Activated gamma-delta T cell (primary cell): ENCODE measurements around the gene VOPP1.
"Not testable (repeated sequence)": the region's sequence is repeated elsewhere in the genome, so short reads cannot be mapped to it uniquely, and the experiment has no call there.

ENCODE experiments used
- DNase-seq: peaks from one replicate; lab custom pipeline; 2025; lab: John Stamatoyannopoulos, UW

Gene VOPP1

DNA sequence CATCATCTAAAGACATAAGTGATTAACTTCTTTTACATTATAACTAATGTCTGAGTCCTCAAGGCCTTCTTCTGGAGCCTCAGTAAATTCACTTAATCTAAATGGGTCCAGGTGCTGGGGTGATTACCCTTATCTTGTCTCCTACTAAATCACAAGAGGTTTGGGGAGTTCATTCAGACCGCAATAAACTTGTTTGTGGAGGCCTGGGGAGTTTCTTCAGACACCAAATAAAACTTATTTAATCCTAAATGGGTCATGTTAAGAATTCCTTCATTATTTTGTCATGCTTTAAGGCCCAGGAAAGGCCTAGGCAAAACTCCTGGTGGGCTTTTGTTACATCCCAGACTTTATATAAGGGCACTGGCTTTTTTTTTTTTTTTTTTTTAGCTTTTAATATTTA, 62.1 kb downstream of the VOPP1 start:
- DNase-seq = not testable (repeated sequence)

DNA sequence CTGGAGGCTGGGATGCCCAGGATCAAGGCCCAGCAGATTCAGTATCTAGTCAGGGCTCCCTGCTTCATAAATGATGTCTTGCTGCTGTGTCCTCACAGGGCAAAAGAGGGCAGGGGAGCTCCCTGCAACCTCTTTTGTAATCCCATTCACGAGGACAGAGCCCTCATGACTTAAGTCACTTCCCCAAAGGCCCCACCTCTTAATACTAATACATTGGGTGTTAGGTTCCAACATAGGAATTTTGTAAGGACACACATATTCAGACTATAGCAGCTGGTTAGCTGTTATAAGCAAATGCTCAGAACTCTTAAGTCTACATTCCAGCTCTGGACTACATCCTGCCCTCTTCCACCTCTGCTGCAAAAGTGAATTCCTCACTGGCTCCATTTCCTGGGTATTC, 63.0 kb downstream of the VOPP1 start:
- no peak for DNase-seq

GRCh38 chr7:55508221-55509011, 63.9 kb downstream of the VOPP1 start:
- no peak for DNase-seq

DNA sequence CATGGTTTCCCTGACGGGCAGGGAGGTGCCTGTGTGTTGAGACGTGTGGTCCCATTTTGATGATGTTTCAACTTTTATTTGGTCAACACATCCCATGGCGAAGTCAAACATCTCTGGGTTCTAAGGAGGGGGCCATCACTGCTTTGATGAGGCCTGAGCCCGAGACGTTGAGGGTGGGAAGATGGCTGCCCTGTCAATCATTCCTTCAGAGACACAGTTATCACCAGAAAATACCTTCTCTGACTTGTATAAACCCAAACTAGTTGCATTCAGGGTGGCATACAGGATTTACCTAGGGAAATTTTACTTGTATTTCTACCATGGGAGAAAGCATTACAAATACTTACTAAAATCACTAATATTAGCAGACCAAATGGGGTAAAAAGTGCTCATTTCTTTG, 64.6 kb downstream of the VOPP1 start:
- DNase-seq = no peak

DNA sequence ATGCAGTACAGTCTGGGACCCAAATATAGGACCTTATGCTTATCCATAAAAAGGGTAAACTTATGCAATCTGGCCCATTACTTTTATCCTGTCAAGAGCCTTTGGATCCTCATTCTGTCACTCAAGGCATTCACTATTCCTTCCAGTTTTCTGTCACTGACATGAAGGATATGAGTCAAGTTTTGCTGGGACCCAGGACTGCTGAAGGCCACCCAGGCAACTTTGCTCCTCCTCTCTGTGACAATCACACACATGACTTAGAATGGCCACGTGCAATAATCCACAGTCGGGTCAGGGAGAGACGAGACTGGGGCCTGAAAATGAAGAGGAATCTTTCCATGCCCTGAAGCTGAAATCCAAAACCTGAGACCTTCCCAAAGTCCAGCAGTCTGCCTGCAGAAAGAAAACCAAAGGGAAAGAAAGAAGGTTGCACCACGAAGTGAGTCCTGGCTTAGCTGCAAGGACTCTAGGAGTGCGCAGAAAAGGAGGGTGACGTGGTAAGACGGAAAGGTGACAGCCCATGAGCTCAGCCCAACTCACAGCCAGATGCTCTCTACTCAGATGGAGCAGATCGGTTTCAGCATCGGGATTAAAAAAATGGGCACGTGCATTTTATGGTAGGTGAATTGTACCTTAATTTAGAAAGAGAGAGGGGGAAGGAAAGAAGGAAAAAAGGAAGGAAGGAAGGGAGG, 67.2 kb downstream of the VOPP1 start:
- DNase-seq = no peak

- DNase-seq = no peak
These were observed 68.0 kb downstream of the VOPP1 start for GRCh38 chr7:55504093-55504859.

GRCh38 chr7:55502858-55503440, 69.4 kb downstream of the VOPP1 start:
- no peak for DNase-seq

- no peak for DNase-seq
These were observed 70.0 kb downstream of the VOPP1 start for GRCh38 chr7:55502124-55502857.

DNA sequence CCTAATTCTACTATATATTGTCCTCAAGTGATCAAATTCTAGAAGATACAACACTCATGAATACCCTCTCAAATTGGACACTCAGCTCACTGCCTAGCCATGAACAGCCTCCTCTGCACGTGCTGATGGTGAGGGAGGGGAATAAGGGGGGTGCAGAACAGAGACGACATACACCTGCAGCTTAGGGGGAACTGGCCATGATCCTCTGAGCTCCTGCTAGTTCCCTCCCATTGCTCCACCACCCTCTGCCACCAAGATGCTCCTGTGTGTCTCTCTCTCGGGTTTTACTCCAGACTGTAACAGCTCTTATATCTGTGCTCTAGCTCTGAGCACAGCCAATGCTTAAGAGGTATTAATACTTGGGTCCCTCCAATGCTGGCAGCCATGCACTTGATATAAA, 70.7 kb downstream of the VOPP1 start:
- DNase-seq = no peak

- no peak for DNase-seq
These were observed 72.1 kb downstream of the VOPP1 start for GRCh38 chr7:55500117-55500756.

DNA sequence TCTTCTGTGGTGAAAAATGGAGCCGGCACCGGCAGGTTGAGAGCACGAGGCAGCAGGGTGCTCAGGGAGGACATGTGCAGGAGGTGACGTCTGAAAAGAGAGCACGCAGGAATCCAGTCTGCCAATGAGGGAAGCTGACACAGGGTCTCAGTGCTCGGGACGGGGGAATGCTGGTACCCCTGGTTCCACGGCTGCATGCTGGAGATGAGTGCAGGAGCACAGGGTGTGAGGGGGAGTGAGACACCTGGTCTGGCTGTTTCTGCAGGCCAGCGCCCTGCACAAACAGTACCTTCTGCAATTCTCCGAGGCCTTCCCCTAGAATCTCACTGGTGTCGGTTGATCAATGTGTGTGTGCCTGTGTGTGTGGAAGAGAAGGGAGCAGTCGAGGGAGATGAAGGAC, 72.7 kb downstream of the VOPP1 start:
- DNase-seq = no peak

- DNase-seq = no peak
These were observed 73.5 kb downstream of the VOPP1 start for GRCh38 chr7:55498770-55499169.

GRCh38 chr7:55498142-55498541, 74.2 kb downstream of the VOPP1 start:
- no peak for DNase-seq

GRCh38 chr7:55497521-55497920, 74.8 kb downstream of the VOPP1 start:
- no peak for DNase-seq

DNA sequence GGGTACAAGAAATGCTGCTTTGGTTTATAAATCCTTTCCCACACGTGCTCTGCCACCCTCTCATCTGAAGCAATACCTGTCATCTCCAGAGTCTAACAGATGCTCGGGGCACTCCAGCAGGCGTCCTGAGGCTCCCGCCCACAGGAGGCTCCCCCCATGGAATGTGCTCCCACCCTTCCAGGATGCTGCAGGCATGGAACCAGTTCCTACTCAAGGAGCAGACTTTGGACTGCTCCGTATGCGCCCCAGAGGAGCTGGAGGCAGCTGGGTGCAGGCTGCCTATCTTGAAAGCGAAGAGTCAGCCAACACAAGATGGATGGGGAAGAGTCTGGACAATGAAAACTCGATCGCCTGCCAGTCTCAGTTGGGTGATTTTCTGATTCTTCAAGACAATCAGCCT, 75.4 kb downstream of the VOPP1 start:
- DNase-seq = no peak

GRCh38 chr7:55494951-55495350, 77.4 kb downstream of the VOPP1 start:
- no peak for DNase-seq

DNA sequence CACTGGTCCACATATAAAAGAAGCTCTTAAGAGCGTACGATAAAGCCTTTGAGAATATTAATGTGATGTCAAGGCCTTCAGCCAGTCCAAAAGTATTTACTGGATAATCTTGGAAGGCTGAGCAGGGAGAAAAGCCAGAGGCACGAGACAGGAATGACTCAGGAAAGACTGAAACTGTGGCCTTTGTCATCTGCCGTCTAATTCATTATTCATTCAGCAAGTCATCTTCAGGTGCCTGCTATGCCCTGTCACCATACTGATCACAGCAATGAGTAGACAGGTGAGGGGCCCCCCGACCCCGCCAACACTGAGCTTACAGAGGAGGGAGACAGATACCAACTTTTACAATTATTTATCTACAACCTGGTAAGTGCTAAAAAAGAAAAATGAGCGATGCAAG, 78.9 kb downstream of the VOPP1 start:
- no peak for DNase-seq

DNA sequence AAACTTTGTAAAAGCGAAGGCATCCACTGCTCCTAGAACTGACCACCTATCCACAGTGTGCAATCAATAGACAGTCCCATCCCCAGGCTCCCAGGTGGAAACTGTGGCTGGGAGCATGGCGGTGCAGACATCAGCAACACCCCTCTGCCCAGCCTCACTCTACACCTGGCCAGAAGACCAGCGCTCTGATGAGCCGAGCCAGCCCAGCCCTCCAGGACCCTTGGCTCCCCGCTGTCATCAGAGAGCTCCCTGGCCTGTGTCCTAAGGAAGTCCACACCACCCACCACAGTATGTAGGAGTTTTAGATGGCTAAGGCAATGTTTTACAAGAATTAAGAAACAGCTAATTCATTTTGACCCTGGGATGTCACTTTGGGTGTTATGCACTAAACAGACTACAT, 81.0 kb downstream of the VOPP1 start:
- DNase-seq = no peak

DNA sequence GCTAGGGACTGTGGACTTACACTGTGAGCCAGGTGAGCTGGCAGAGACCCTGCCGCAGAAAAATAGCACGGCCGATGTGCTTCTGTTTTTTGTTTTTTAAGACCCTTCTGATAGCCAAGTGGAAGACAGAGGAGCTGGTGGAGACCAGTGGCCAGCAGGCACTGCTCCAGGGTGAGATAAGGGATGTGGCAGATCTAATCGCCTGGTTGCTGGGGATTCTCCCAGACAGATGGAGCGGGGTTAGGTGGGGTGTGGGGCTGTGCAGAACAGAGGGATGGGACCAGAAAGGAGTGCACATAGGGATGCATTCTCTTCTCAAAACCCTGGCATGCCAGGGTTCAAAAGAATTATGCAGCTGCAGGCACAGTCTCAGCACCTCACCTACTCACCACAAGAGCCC, 82.2 kb downstream of the VOPP1 start:
- DNase-seq = no peak

DNA sequence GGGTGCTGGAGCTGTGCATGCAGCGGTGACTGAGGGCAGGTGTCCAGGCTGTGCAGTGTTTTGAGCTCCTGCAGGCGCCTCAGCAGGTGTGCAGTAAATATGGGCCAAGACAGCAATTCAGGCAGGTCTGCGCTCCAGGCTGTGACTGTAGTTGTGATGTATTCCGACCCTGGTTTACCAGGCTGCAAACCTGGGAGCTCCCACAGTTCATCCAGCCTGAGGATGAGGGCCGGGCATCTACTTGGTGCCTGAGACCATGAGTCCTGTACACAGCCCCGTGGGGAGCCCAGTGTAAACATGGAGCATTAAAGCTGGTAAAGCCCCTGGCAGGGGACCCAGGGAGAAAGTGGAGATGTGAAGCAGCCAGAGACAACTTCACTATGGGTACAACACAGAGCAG, 82.8 kb downstream of the VOPP1 start:
- DNase-seq = no peak

- DNase-seq = no peak
These were observed 83.4 kb downstream of the VOPP1 start for GRCh38 chr7:55488804-55489340.
